C4-2B (cell line): Measurements from ENCODE around the gene DCAF5.

Experiments used
- ZFX ChIP-seq: fragments of 450-650 bp; IDR thresholded peaks from 2 replicates; pipeline ENCODE4 v1.6.1; 2017
- TF ChIP-seq, protein P1 (sequence below): fragments of 450-650 bp; conservative IDR thresholded peaks from 2 replicates; pipeline ENCODE4 v1.5.1; 2017; ENCODE audit warnings: mild to moderate bottlenecking

GRCh38 chr14:69096781-69097475 lies 56.0 kb downstream of the DCAF5 start:
- TF ChIP-seq, protein P1, sequence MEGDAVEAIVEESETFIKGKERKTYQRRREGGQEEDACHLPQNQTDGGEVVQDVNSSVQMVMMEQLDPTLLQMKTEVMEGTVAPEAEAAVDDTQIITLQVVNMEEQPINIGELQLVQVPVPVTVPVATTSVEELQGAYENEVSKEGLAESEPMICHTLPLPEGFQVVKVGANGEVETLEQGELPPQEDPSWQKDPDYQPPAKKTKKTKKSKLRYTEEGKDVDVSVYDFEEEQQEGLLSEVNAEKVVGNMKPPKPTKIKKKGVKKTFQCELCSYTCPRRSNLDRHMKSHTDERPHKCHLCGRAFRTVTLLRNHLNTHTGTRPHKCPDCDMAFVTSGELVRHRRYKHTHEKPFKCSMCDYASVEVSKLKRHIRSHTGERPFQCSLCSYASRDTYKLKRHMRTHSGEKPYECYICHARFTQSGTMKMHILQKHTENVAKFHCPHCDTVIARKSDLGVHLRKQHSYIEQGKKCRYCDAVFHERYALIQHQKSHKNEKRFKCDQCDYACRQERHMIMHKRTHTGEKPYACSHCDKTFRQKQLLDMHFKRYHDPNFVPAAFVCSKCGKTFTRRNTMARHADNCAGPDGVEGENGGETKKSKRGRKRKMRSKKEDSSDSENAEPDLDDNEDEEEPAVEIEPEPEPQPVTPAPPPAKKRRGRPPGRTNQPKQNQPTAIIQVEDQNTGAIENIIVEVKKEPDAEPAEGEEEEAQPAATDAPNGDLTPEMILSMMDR: no peak
- no peak for TF ChIP-seq ZFX
